ENCODE results near the gene IL6R.

The IL6R gene

DNA sequence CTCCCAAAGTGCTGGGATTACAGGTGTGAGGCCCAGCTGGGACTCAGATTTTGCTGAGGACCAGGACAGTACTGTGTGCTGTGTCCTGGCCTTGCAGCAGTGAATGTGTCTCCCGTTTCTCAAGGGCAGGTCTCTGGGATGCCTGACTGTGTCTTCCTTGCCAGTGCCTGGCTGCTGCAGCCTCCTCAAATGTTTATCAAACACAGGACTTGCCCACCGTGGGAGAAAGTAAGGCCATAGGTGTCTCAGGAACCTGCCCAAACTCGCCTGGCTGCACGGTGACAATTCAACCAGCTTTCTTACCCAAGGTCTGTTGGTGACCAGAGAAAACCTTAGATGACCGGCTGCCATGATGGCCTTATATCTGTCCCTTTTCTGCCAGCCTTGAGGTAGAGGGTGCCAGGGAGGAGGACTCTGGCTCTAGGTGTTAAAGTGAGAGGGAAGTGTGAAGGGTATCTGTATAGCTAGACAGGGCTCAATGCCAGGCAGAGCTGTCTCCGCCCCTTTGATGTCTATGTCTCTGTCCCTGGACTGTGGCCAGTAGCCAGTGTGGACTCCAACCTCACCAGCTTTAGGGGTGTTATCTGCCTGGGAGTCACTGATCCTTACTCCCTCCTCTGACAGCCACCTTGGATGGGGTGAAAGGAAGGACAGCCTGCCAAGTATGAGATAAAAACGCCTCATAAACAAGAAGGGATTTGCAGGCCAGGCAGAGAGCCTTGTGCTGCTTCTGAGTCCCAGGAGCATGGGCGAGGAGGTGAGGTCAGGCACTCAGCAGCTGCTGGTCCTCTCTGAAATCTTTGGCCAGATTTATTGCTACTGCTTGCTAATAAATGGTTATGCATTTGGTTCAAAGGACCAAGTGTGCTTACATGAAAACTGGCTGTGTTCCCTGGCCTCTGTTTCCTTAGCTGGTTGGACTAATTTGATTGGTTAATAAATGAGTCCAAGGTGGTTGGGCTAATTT, 22.3 kb downstream of the IL6R start:
- no peak overlapping the region for H3K4me3 ChIP-seq (ENCODE audit: low read depth, low read length)
- DNase-seq (ENCODE audit: low read depth), result no peak
- TF ChIP-seq, protein P1, sequence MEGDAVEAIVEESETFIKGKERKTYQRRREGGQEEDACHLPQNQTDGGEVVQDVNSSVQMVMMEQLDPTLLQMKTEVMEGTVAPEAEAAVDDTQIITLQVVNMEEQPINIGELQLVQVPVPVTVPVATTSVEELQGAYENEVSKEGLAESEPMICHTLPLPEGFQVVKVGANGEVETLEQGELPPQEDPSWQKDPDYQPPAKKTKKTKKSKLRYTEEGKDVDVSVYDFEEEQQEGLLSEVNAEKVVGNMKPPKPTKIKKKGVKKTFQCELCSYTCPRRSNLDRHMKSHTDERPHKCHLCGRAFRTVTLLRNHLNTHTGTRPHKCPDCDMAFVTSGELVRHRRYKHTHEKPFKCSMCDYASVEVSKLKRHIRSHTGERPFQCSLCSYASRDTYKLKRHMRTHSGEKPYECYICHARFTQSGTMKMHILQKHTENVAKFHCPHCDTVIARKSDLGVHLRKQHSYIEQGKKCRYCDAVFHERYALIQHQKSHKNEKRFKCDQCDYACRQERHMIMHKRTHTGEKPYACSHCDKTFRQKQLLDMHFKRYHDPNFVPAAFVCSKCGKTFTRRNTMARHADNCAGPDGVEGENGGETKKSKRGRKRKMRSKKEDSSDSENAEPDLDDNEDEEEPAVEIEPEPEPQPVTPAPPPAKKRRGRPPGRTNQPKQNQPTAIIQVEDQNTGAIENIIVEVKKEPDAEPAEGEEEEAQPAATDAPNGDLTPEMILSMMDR (IDR thresholded peaks at IDR 0.05; ENCODE audit: insufficient read depth, low read depth, low read length, missing control alignments), result no peak

DNA sequence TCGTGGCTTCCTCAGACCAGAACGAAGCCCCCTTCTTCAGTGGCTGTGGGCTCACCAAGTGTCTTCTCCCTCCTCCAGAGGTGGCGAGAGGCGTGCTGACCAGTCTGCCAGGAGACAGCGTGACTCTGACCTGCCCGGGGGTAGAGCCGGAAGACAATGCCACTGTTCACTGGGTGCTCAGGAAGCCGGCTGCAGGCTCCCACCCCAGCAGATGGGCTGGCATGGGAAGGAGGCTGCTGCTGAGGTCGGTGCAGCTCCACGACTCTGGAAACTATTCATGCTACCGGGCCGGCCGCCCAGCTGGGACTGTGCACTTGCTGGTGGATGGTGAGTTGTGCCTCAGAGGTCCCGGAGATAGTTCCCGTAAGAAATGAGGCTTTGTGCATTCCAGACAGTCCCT, 24.0 kb downstream of the IL6R start:
- H3K4me3 ChIP-seq (ENCODE audit: low read depth, low read length), result no peak overlapping the region
- DNase-seq (ENCODE audit: low read depth), result no peak
- TF ChIP-seq, protein P1 (IDR thresholded peaks at IDR 0.05; ENCODE audit: insufficient read depth, low read depth, low read length, missing control alignments), result no peak

DNA sequence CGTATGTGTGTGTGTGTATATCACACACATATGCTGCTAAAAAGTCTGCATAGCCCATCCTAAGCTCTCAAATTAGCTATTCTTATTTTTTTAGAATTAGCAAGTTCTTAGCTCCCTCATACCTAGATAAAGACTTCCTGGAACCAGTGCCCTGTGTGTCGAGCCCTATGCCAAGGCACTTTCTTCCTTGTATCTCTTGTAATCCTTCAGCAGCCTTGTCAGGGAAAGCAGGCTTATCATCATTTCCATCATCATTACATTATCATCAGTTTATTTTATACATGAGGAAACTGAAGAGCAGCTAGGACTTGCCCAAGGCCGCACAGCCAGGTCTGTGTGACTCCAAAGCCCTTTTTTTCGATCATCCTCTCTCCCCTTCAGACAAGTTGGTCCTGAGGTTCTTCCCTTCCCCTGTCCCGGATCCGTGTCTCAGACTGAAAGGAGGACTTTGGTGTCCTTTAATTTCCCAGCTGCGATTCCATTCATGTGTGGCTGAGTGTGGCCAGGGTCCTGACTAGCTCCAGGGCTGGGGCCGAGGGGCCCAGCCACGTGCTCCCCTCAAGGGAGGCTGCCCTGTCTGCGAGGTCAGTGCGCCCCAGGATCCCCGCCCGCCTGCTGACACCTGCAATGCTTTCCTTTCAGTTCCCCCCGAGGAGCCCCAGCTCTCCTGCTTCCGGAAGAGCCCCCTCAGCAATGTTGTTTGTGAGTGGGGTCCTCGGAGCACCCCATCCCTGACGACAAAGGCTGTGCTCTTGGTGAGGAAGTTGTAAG, 24.9 kb downstream of the IL6R start:
- DNase-seq (ENCODE audit: low read depth), result no peak
- TF ChIP-seq, protein P1 (IDR thresholded peaks at IDR 0.05; ENCODE audit: insufficient read depth, low read depth, low read length, missing control alignments), result no peak
- no peak overlapping the region for H3K4me3 ChIP-seq (ENCODE audit: low read depth, low read length)

DNA sequence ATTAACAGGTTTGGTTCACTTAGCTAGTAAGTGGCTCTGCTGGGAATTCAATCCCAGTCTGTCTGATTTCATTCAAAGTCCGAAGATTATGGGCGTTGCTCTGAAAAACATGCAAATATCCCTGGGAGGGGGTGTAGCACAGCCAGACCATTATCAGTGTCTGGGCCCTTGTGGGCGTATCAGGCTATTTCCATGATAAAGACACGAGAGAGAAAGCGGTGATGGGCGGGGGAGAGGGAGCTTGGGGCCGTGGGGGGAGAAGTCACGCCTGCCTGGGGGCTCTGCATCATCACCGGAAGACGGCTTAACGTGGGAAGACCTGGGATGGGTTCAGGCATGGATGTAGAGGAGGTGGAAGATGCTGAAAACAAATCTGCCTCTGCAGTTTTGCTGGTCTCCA, 25.8 kb downstream of the IL6R start:
- H3K4me3 ChIP-seq (ENCODE audit: low read depth, low read length), result no peak overlapping the region
- TF ChIP-seq, protein P1 (IDR thresholded peaks at IDR 0.05; ENCODE audit: insufficient read depth, low read depth, low read length, missing control alignments), result no peak
- no peak for DNase-seq (ENCODE audit: low read depth)

DNA sequence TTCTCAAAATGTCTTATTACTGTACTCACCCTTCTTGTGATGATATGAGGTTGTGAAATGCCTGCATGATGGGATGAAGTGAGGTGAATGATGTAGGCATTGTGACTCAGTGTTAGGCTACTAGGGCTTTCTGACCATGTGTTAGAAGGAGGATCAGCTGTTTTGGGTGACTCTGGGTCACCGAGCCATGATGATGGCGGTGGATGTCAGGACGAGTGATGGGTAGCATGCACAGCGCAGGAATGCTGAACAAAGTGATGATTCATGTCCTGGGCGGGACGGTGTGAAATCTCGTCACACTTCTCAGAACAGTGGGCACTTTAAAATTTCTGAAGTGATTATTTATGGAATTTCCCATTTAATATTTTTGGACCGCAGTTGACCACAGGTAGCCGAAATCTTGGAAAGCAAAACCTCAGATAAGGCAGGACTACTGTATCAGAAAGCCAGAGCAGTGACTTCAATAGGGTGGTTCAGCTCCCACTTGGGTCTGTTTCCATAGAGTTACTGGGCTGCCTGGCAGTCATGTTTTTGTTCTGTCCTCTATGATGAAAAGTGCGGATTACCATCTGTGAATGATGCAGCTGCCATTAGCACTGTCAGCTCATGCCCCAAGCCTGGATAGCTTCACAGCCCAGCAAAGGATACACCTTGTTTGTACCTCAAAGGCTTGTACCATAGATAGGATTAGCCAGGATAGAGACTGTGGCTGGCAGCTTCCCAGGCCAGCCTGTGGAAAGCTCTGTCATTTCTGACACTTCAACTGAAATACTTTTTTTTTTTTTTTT, 26.6 kb downstream of the IL6R start:
- TF ChIP-seq, protein P1 (IDR thresholded peaks at IDR 0.05; ENCODE audit: insufficient read depth, low read depth, low read length, missing control alignments), result no peak
- no peak overlapping the region for H3K4me3 ChIP-seq (ENCODE audit: low read depth, low read length)
- DNase-seq (ENCODE audit: low read depth), result no peak

DNA sequence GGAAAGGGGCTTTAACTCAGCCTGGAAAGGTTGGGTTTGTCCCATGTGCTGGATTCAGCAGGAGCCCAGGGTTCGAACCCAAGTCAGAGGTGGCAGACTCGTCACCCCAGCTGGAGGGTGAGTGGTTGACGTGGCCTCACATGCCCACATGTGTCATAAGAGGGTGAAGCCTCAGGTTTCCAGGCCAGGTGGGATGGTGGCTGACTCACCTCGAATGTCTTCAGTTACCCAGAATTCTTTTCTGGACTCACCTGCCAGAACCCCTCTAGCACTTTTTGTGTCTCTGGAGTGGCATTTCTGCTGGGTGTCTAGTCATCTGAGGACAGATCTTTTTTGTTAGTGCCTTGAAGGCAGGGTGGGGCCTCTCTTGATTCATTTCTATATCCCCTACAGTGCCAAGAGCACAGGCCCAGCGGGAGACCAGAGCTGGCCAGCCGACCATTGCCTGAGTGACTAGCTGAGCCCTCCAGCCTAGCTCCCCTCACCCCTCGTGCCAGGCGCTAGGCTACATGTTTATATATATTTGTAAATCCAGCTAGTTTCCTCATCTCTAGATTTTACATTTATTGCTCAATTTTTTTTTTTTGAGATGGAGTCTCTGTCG, 28.1 kb downstream of the IL6R start:
- DNase-seq (ENCODE audit: low read depth), result no peak
- no peak overlapping the region for H3K4me3 ChIP-seq (ENCODE audit: low read depth, low read length)
- TF ChIP-seq, protein P1 (IDR thresholded peaks at IDR 0.05; ENCODE audit: insufficient read depth, low read depth, low read length, missing control alignments), result no peak

Measured in GM12865 (cell line).